SU-DHL-6 (cell line): ENCODE data around the gene UBASH3A.

Experiments used
- H2AFZ ChIP-seq: fragments of 200-600 bp; sonication (generic); 2 replicates; pipeline ENCODE4 v1.6.1; 2014; ENCODE audit warnings: low read depth, mild to moderate bottlenecking, moderate library complexity, mixed read lengths, antibody characterized with exemption, low read length; ENCODE audit not compliant: severe bottlenecking
- H3F3A ChIP-seq: fragments of 200-600 bp; shearing (Covaris generic); 2 replicates; pipeline ENCODE4 v1.6.0; 2016; ENCODE audit warnings: antibody characterized with exemption, mild to moderate bottlenecking; ENCODE audit not compliant: insufficient read depth
- H3K27ac ChIP-seq: fragments of 200-600 bp; sonication (generic); 2 replicates; pipeline ENCODE4 v1.5.1; 2016; ENCODE audit warnings: low read depth, mild to moderate bottlenecking, low read length, moderate library complexity, mixed read lengths
- H3K27me3 ChIP-seq: fragments of 200-600 bp; sonication (generic), shearing (Covaris generic); 2 replicates; pipeline ENCODE4 v1.6.0; 2014; ENCODE audit warnings: mild to moderate bottlenecking, low read length
- H3K36me3 ChIP-seq: fragments of 200-600 bp; sonication (generic); 2 replicates; pipeline ENCODE4 v1.6.1; 2014; ENCODE audit warnings: mild to moderate bottlenecking, low read length, mixed read lengths
- H3K4me2 ChIP-seq: fragments of 300-600, 200-600 bp; shearing (Covaris generic), sonication (generic); 2 replicates; pipeline ENCODE4 v1.6.0; 2014; ENCODE audit warnings: low read length, low read depth, mild to moderate bottlenecking; ENCODE audit not compliant: poor library complexity, severe bottlenecking
- H3K4me3 ChIP-seq: fragments of 200-600 bp; sonication (generic); 2 replicates; pipeline ENCODE4 v1.5.1; 2014; ENCODE audit warnings: antibody characterized with exemption, low read length, mild to moderate bottlenecking, mixed read lengths; ENCODE audit not compliant: insufficient read depth, poor library complexity, severe bottlenecking
- H3K79me2 ChIP-seq: fragments of 200-600 bp; sonication (generic); 2 replicates; pipeline ENCODE4 v1.6.1; 2014; ENCODE audit warnings: mild to moderate bottlenecking, low read length, moderate library complexity; ENCODE audit not compliant: insufficient read depth
- H3K9ac ChIP-seq: fragments of 200-600 bp; sonication (generic); 2 replicates; pipeline ENCODE4 v1.7.0; 2014; ENCODE audit warnings: mild to moderate bottlenecking, low read length
- H3K9me2 ChIP-seq: fragments of 200-600 bp; sonication (generic); replicated peaks from 2 replicates; pipeline ENCODE4 v1.6.1; 2014; ENCODE audit warnings: low read length; ENCODE audit not compliant: insufficient read depth
- H3K9me3 ChIP-seq: fragments of 200-600 bp; sonication (generic); 2 replicates; pipeline ENCODE4 v1.6.1; 2014; ENCODE audit warnings: low read length, mixed read lengths; ENCODE audit not compliant: insufficient read depth
- H4K20me1 ChIP-seq: fragments of 200-600 bp; sonication (generic); 2 replicates; pipeline ENCODE4 v1.6.1; 2014; ENCODE audit warnings: low read depth, mild to moderate bottlenecking, antibody characterized with exemption, low read length, moderate library complexity, mixed read lengths
- EZH2phosphoT487 ChIP-seq: fragments of 200-600 bp; sonication (generic), shearing (Covaris generic); conservative IDR thresholded peaks from 2 replicates; pipeline ENCODE4 v1.6.1; 2018; ENCODE audit warnings: mild to moderate bottlenecking, antibody characterized with exemption, low read length, moderate library complexity, mixed read lengths
- TF ChIP-seq, protein P1 (sequence below): fragments of 200-600 bp; sonication (generic); IDR thresholded peaks from one replicate; pipeline ENCODE4 v1.5.1; 2017; ENCODE audit warnings: antibody characterized with exemption, mild to moderate bottlenecking, low read length, moderate library complexity; ENCODE audit not compliant: insufficient read depth, poor library complexity, severe bottlenecking

UBASH3A gene

GRCh38 chr21:42361286-42361685, 42.4 kb upstream of the UBASH3A start:
- TF ChIP-seq EZH2phosphoT487: no peak
- TF ChIP-seq, protein P1, sequence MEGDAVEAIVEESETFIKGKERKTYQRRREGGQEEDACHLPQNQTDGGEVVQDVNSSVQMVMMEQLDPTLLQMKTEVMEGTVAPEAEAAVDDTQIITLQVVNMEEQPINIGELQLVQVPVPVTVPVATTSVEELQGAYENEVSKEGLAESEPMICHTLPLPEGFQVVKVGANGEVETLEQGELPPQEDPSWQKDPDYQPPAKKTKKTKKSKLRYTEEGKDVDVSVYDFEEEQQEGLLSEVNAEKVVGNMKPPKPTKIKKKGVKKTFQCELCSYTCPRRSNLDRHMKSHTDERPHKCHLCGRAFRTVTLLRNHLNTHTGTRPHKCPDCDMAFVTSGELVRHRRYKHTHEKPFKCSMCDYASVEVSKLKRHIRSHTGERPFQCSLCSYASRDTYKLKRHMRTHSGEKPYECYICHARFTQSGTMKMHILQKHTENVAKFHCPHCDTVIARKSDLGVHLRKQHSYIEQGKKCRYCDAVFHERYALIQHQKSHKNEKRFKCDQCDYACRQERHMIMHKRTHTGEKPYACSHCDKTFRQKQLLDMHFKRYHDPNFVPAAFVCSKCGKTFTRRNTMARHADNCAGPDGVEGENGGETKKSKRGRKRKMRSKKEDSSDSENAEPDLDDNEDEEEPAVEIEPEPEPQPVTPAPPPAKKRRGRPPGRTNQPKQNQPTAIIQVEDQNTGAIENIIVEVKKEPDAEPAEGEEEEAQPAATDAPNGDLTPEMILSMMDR: no peak
- Histone ChIP-seq H3K27ac (no peak overlapping the region), H3K4me2 (no peak overlapping the region), H3K9ac (no peak overlapping the region), H3K4me3 (no peak overlapping the region), H3K36me3 (no peaks in the 10 kb centered on the region), H4K20me1 (no peaks in the 10 kb centered on the region), H3K27me3 (no peaks in the 10 kb centered on the region), H3K9me3 (no peaks in the 10 kb centered on the region), H3F3A (no peaks in the 10 kb centered on the region), H3K79me2 (no peaks in the 10 kb centered on the region), H3K9me2 (no peaks in the 10 kb centered on the region), H2AFZ (no peak overlapping the region)

DNA sequence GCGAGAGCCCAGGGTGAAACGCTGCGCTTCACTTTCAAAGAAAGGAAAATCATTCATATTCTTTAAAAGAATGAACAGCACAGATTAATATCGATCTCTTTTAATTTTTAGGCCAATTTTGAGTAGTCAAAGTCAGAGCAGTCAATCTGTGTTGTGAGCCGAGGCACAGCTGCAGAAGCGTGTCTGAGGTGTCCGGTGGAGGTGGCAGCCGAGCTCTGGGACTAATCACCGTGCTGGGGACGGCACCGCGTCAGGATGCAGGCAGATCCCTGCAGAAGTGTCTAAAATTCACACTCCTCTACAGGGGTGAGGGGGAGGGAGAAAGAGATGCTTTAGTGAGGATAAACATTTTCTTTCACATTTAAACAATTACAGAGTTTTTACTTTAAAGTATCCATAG, 41.5 kb upstream of the UBASH3A start:
- Histone ChIP-seq H3K9ac (no peak overlapping the region), H3K79me2 (no peaks in the 10 kb centered on the region), H3K4me3 (no peak overlapping the region), H3F3A (no peaks in the 10 kb centered on the region), H3K27me3 (no peaks in the 10 kb centered on the region), H4K20me1 (no peaks in the 10 kb centered on the region), H3K36me3 (no peaks in the 10 kb centered on the region), H3K4me2 (no peak overlapping the region), H2AFZ (no peak overlapping the region), H3K9me2 (no peaks in the 10 kb centered on the region), H3K9me3 (no peaks in the 10 kb centered on the region), H3K27ac (no peak overlapping the region)
- TF ChIP-seq EZH2phosphoT487: no peak
- TF ChIP-seq, protein P1: no peak

DNA sequence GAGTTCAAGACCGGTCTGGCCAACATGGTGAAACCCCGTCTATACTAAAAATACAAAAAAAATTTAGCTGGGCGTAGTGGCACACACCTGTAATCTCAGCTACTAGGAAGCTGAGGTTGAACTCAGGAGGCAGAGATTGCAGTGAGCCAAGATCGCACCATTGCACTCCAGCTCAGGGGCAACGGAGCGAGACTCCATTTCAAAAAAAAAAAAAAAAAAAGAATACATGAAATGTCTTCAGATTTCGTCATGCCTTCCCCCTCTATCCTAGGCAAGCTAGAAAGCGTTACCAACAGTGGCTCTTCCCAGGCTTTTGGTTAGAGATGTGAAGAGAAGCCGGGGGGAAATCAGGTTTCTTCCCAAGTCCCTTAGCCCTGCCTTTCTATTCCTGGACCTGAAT, 41.0 kb upstream of the UBASH3A start:
- Histone ChIP-seq H2AFZ (no peak overlapping the region), H3K27ac (no peak overlapping the region), H3K4me2 (no peak overlapping the region), H3K4me3 (no peak overlapping the region), H3K9ac (no peak overlapping the region), H4K20me1 (no peaks in the 10 kb centered on the region), H3F3A (no peaks in the 10 kb centered on the region), H3K9me3 (no peaks in the 10 kb centered on the region), H3K9me2 (no peaks in the 10 kb centered on the region), H3K79me2 (no peaks in the 10 kb centered on the region), H3K27me3 (no peaks in the 10 kb centered on the region), H3K36me3 (no peaks in the 10 kb centered on the region)
- TF ChIP-seq, protein P1: no peak
- no peak for TF ChIP-seq EZH2phosphoT487
